ENCODE data around the gene NOC4L. TPM values are rescaled to one million over a fixed set of nuclear protein-coding genes. Genes with fewer than 3 reads are reported as not detected.
"Not testable (repeated sequence)": the region's sequence is repeated elsewhere in the genome, so short reads cannot be mapped to it uniquely, and the experiment has no call there.

The NOC4L gene
- polyA plus RNA-seq, 3 donors: 15.8 to 22.6 (median 18.0) TPM

GRCh38 chr12:132139912-132140311, 4.3 kb upstream of the NOC4L start:
- 94 to 95% (median 95%) methylated on average over 27 of the region's 27 CpGs for WGBS, 3 donors
- no peak overlapping the region for H3K27ac ChIP-seq (ENCODE audit: low read depth, low read length)

DNA sequence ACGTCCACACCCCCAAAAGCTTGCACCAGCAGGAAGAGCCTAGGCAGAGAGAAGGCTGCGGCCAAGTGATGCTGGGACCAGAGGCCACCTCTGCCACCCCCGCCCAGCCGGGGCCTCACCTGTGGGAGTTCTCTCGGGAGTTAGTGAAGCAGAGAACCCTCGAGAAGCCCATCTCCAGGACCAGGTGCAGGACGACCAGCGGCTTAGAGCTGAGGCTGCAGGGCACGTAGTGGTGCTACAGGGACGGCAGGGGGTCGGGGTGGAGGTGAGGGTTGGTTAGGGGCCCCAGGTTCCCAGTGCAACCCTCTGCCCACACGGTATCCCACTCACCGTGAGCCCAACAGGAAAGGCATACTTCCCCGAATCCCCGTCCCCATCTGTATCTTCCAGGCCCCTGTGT, 3.8 kb upstream of the NOC4L start:
- no peak overlapping the region for H3K27ac ChIP-seq (ENCODE audit: low read depth, low read length)
- WGBS, 3 donors: 89 to 91% (median 90%) methylated on average over 15 of the region's 15 CpGs

DNA sequence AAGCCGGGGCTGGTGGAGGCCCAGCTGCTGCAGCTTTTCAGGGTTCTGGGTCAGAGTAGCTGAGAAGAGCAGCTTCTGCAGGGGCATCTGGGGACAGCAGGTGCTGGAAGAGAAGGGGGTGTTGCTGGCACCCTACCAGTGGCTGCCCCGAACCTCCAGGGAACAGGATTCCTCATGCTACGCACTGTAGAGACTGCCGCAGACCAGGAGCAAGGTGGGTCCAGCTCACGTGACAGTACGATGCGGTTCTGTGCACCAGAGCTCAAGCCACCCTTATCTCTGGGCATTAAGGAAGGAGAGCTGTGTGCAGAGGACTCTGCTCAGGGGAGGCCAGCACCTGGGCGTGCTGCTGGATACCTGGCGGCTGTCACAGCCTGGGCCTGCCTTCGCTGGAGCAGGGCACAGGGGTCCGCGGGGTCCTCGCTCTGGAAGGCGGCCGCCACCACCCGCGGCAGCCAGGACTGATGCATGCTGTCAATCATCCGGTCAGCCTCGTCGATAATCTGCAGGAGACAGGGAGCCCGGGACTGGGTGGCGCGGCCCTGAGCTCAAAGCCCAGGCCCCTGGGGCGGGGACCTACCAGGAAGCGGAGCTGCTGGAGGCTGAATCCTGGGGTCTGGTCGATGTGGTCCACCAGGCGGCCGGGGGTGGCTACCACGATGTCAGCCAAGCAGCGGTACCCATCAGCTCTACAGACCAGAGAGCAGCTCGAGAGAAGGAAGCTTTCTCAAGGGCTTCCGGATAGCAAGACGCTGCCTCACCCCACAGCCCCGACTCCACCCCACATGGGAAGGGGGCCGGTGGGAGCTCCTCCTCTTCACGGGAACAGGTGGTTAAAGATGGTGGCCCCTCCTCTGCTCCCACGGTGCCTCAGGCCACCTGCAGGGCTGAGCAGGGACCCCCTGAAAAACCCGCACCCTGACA, 3.1 kb upstream of the NOC4L start:
- H3K27ac ChIP-seq (ENCODE audit: low read depth, low read length): no peak overlapping the region
- 92 to 93% (median 92%) methylated on average over 38 of the region's 38 CpGs for WGBS, 3 donors

- no peak overlapping the region for H3K27ac ChIP-seq (ENCODE audit: low read depth, low read length)
- WGBS, 3 donors: 88 to 95% (median 94%) methylated on average over 22 of the region's 22 CpGs
Observed at GRCh38 chr12:132141976-132142678, 2.1 kb upstream of the NOC4L start.

DNA sequence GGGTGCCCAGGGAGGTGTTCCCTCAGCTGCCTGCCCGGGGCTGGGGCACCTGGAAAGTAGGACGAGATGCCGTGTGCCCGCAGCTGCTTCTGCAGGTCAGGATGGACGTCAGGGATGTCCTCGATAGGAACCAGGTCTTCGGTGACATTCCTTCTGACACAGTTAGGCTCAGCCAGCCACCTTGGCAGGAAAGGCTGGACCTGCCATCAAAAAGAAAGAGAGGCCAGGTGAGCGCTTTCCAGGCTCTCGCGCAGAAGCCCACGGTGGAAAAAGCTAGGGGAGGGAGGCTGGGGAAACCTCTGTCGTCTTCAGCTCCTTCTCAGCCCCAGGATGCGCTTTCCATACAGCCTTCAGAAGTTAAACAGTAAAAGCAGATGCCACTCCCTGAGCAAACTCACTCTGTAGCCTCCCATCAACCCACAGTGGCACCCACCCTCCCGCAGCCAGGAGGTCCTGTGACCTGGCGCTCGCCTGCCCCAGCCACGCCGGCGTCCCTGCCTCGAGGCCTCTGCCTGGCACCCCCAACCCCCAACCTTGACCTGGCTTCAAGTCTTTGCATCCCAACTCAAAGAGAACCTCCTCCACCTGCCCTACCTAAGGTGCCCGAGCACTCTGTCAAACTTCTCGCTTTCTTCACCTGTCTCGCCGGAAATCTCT, 1.4 kb upstream of the NOC4L start:
- WGBS, 3 donors: 68 to 81% (median 81%) methylated on average over 24 of the region's 24 CpGs
- H3K27ac ChIP-seq (ENCODE audit: low read depth, low read length): no peak overlapping the region

- WGBS, 3 donors: 0 to 2% (median 1%) methylated on average over 50 to 82 of the region's 82 CpGs
Observed at GRCh38 chr12:132143336-132144071, 753 bp upstream of the NOC4L start.

GRCh38 chr12:132144810-132145168, 532 bp downstream of the NOC4L start:
- WGBS, 3 donors: 3 to 4% (median 3%) methylated on average over 13 to 17 of the region's 17 CpGs

More at GRCh38 chr12:132143336-132144071, 753 bp upstream of the NOC4L start:
- no peak overlapping the region for H3K27ac ChIP-seq (ENCODE audit: low read depth, low read length)

GRCh38 chr12:132145334-132145733, 1.1 kb downstream of the NOC4L start:
- 69 to 85% (median 77%) methylated on average over 6 to 7 of the region's 7 CpGs for WGBS, 3 donors

More at GRCh38 chr12:132144810-132145168, 532 bp downstream of the NOC4L start:
- H3K27ac ChIP-seq (ENCODE audit: low read depth, low read length): no peak overlapping the region

DNA sequence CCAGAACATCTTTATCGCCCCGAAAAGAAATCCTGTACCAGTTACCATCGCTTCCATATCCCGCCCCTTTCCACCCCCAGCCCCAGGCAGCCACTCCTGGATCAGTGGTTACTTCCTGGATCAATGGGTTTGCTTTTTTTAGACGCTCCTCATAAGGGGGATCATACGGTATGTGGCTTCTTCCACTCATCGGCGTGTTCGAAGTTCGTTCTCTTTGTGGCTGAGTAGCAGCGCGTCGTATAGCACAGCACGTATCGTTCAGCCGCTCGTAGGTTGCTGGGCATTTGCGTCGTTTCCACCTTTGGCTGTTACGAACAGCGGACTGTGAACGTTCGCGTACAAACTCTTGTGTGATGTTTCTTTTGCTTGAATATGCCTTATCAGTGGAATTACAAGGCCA, 1.8 kb downstream of the NOC4L start:
- WGBS, 3 donors: 89 to 96% (median 95%) methylated on average over 24 of the region's 24 CpGs

More at GRCh38 chr12:132145334-132145733, 1.1 kb downstream of the NOC4L start:
- H3K27ac ChIP-seq (ENCODE audit: low read depth, low read length): no peak overlapping the region

GRCh38 chr12:132146772-132147422, 2.6 kb downstream of the NOC4L start:
- WGBS, 3 donors: 80 to 92% (median 89%) methylated on average over 19 of the region's 19 CpGs
- H3K27ac ChIP-seq (ENCODE audit: low read depth, low read length): no peak overlapping the region

More for the DNA sequence above, 1.8 kb downstream of the NOC4L start:
- no peak overlapping the region for H3K27ac ChIP-seq (ENCODE audit: low read depth, low read length)

GRCh38 chr12:132147423-132148367, 3.4 kb downstream of the NOC4L start:
- WGBS, 3 donors: 90 to 95% (median 91%) methylated on average over 35 to 38 of the region's 38 CpGs
- H3K27ac ChIP-seq (ENCODE audit: low read depth, low read length): no peak overlapping the region

- 93 to 96% (median 95%) methylated on average over 10 to 33 of the region's 41 CpGs for WGBS, 3 donors
- no peak overlapping the region for H3K27ac ChIP-seq (ENCODE audit: low read depth, low read length)
Observed at GRCh38 chr12:132148368-132149045, 4.2 kb downstream of the NOC4L start.

- H3K27ac ChIP-seq (ENCODE audit: low read depth, low read length): not testable (repeated sequence)
- WGBS, 3 donors: 91 to 100% methylated on average over 4 to 23 of the region's 32 CpGs; no CpG with 5 or more reads in 1 of the 3 donors
Observed at GRCh38 chr12:132149526-132149925, 5.3 kb downstream of the NOC4L start.

- no peak overlapping the region for H3K27ac ChIP-seq (ENCODE audit: low read depth, low read length)
- 82 to 91% (median 84%) methylated on average over 6 of the region's 6 CpGs for WGBS, 3 donors
Observed at GRCh38 chr12:132150780-132151144, 6.5 kb downstream of the NOC4L start.

- WGBS, 3 donors: 93 to 95% (median 94%) methylated on average over 31 to 36 of the region's 36 CpGs
Observed at GRCh38 chr12:132151145-132151765, 7.0 kb downstream of the NOC4L start.

More at GRCh38 chr12:132151145-132151765, 7.0 kb downstream of the NOC4L start:
- no peak overlapping the region for H3K27ac ChIP-seq (ENCODE audit: low read depth, low read length)

All from adipose tissue (tissue), 3 donors.